KMS-11 (cell line): ENCODE measurements around the gene CRYBB1.

Experiments used
- H2AFZ ChIP-seq: fragments of 200-600 bp; sonication (generic); 2 replicates; pipeline ENCODE4 v1.6.1; 2016; ENCODE audit warnings: antibody characterized with exemption, mixed run types, low read depth
- H3K27ac ChIP-seq: fragments of 200-600 bp; sonication (generic); 2 replicates; pipeline ENCODE4 v1.6.1; 2016; ENCODE audit warnings: mild to moderate bottlenecking, mixed run types
- H3K27me3 ChIP-seq: fragments of 200-600 bp; sonication (generic); 2 replicates; pipeline ENCODE4 v1.6.1; 2017; ENCODE audit warnings: mild to moderate bottlenecking, low read depth, mixed run types, moderate library complexity; ENCODE audit not compliant: insufficient read depth
- H3K36me3 ChIP-seq: fragments of 200-600 bp; sonication (generic); 2 replicates; pipeline ENCODE4 v1.6.1; 2017; ENCODE audit warnings: mild to moderate bottlenecking, mixed run types; ENCODE audit not compliant: insufficient read depth
- H3K4me1 ChIP-seq: fragments of 200-600 bp; sonication (generic); 2 replicates; pipeline ENCODE4 v1.6.1; 2016; ENCODE audit warnings: mild to moderate bottlenecking, low read depth, mixed run types; ENCODE audit not compliant: poor library complexity, severe bottlenecking
- H3K4me2 ChIP-seq: fragments of 200-600 bp; sonication (generic); 2 replicates; pipeline ENCODE4 v1.7.0; 2016; ENCODE audit warnings: mild to moderate bottlenecking, mixed run types
- H3K4me3 ChIP-seq: fragments of 200-600 bp; sonication (generic); IDR thresholded peaks from 2 replicates; pipeline ENCODE4 v1.6.1; 2017; ENCODE audit warnings: low read depth, low read length, mixed read lengths; ENCODE audit not compliant: insufficient read depth
- H3K79me2 ChIP-seq: fragments of 200-600 bp; sonication (generic); 2 replicates; pipeline ENCODE4 v1.6.1; 2016; ENCODE audit warnings: low read depth, mixed run types; ENCODE audit not compliant: insufficient read depth
- H3K9ac ChIP-seq: fragments of 200-600 bp; sonication (generic); 2 replicates; pipeline ENCODE4 v1.6.1; 2016; ENCODE audit warnings: mild to moderate bottlenecking, mixed run types
- H4K20me1 ChIP-seq: fragments of 200-600 bp; sonication (generic); 2 replicates; pipeline ENCODE4 v1.6.1; 2016; ENCODE audit warnings: mild to moderate bottlenecking, mixed run types; ENCODE audit not compliant: insufficient read depth
- CTCF ChIP-seq: fragments of 200-600 bp; sonication (generic); conservative IDR thresholded peaks from 2 replicates; pipeline ENCODE4 v1.6.1; 2017; ENCODE audit warnings: low read depth, mild to moderate bottlenecking, antibody characterized with exemption, low read length, moderate library complexity, mixed read lengths

Gene CRYBB1

DNA sequence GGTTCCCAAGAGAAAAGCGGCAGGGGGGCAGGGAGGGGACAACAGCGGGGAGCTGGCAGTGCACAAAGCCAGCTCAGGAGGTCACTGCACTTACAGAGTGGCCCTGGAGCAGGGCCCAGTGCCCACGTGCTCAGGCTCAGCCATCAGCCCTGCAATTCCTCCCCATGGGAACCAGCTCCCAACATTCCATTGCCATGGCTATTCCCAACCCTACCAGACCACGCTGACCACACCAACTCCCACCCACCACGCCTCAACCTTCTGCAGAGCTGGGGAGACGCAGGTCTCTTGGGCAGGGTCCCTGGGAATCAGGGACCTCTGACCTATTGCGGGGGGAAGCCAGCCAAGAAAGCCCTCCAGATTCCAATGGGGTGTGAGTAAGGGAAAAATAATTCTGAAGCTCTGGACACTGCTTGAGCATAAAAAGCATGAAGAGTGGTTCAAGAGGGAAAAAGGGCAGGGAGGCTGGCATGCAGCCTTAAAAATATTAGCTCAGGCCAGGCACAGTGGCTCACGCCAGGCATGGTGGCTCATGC lies 67.3 kb downstream of the CRYBB1 start:
- H3K4me2 ChIP-seq: no peak overlapping the region
- TF ChIP-seq CTCF: no peak
- H2AFZ ChIP-seq: no peak overlapping the region

GRCh38 chr22:26549902-26550497 lies 67.8 kb downstream of the CRYBB1 start:
- Histone ChIP-seq H3K4me1 (peaks cover 78% of the 10 kb centered on the region), H3K27me3 (no peaks in the 10 kb centered on the region), H3K27ac (no peak overlapping the region), H2AFZ (no peak overlapping the region), H3K79me2 (peaks cover 50% of the 10 kb centered on the region), H4K20me1 (no peaks in the 10 kb centered on the region), H3K4me2 (no peak overlapping the region), H3K4me3 (no peak overlapping the region), H3K36me3 (no peaks in the 10 kb centered on the region), H3K9ac (no peak overlapping the region)
- TF ChIP-seq CTCF: no peak

More for the DNA sequence above, 67.3 kb downstream of the CRYBB1 start:
- Histone ChIP-seq H3K27me3 (no peaks in the 10 kb centered on the region), H3K79me2 (peaks cover 50% of the 10 kb centered on the region), H3K27ac (no peak overlapping the region; the same call in 1 of the 2 replicates), H3K4me3 (no peak overlapping the region), H3K9ac (no peak overlapping the region), H3K4me1 (peaks cover 83% of the 10 kb centered on the region), H4K20me1 (no peaks in the 10 kb centered on the region), H3K36me3 (no peaks in the 10 kb centered on the region)
